NCI-H187 (cell line): ENCODE data around the gene NEK1.
"Not testable (repeated sequence)": the region's sequence is repeated elsewhere in the genome, so short reads cannot be mapped to it uniquely, and the experiment has no call there.

Experiments
- DNase-seq, 2 experiments: peaks; one replicate each; lab custom pipeline; 2025; lab: John Stamatoyannopoulos, UW

NEK1 gene

DNA sequence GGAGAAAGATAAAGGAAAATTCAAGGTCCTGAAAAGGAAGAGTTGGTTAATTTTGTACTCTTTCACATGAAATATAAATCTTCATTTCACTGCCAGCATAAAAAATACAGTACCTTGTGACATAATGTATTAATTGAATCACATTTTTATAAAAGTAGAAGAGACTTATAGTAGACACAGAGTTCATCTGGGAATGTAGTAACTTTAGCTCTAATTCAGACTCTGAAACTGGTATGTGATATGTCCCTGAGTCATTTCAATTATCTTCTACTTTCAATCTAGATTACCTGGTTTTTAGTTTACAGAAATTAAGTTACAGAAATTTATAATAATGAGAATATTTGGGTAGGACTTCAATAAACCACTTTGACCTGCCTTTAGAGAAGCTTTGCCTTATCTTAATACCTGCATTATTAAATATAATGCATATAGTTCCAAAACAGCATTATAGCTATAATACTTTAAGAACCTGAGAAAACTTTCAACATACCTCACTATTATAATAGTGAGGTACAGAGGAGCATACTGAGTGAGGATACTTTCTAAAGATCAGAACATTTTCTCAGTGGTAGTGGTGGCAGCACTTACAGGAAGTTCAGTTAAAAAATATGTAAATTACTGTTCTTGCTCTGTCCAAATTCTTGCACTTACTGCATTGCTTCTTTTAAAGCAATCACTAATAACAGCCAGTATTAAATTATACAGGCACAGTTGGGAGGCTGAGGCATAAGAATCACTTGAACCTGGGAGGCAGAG is 11.2 kb downstream of the NEK1 start:
- DNase-seq = no peak

DNA sequence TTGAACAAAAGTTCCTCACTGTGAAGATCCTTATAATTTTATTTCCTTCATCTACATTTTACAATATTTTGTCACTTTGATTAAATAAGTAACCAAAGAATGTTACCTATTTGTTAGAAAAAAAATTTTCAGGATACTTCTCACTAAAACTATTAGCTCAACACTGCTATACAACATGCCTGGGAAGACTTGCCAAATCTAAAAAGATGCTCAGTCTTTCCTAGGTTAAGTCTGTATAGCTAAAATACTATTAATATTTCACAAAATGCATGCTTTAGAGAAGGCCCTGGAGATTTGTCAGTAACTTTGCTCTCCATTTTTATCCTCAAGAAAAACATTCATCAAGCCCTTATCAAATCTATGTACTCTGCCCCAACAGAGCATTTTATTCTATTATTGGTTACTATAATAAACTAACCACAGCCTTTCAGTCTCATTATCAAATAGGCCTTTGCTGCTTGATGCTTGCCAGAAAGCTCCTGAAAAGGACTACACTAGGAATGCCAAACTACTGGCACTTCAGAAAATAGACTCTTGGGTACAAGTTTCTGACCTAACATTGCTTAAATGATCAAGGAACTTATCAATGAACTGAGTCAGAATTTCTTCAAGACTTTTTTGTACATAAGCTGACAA is 17.7 kb downstream of the NEK1 start:
- DNase-seq = no peak

DNA sequence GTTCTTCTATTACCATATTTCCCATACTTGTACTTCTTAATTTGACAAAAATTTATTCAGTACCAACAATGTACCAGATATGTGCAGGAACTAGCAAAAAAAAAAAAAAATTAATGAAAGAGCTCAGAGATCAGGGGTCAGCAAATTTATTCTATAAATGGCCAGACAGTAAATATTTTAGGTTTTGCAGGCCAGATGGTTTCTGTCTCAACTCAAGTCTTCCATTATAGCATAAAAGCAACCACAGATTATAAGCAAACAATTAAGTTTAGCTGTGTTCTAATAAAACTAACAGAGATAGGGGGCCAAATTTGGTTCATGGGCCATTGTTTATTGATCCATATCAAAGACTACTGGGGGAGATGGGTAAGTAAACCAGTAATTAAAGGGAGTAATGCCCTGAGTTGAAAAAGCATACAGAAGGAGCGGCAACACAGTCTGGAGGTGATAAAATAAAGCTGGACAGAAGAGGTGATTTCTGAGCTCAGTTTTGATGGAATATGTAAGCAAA is 19.3 kb downstream of the NEK1 start:
- DNase-seq = no peak

- DNase-seq = no peak
These were observed 28.8 kb downstream of the NEK1 start for GRCh38 chr4:169583563-169583962.

DNA sequence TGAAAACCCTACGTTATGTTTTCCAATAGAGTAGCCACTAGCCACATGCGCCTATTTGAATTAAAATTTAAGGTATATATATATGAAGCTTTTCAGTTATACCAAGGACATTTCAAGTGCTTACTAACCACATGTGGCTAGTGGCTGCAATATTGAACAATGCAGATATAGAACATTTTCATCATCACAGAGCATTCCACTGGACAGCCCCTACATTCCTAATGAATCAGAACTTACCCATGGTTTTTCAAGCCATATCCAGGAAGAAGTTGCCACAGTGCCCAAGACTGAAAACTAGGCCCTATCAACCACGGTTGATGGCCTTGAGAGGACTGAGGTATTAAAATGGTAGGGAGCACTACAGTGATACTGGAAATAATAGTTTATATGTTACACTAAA is 29.7 kb downstream of the NEK1 start:
- DNase-seq = no peak

- no peak for DNase-seq
These were observed 30.2 kb downstream of the NEK1 start for GRCh38 chr4:169582203-169582602.

DNA sequence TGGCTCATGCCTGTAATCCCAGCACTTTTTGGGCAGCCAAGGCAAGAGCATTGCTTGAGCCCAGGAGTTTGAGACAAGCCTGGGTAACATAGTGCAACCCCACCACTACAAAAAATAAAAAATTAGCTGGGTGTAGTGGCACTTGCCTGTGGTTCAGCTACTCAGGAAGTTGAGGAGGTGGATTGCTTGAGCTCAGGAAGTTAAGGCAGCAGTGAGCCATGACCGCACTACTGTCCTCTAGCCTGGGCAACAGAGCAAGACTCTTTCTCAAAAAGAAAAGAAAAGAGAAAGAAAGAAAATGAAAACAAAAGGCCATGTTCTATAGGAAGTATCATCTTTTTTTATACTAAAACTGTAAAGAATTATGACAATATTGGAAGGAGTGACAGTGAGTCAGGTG is 38.5 kb downstream of the NEK1 start:
- DNase-seq = no peak

DNA sequence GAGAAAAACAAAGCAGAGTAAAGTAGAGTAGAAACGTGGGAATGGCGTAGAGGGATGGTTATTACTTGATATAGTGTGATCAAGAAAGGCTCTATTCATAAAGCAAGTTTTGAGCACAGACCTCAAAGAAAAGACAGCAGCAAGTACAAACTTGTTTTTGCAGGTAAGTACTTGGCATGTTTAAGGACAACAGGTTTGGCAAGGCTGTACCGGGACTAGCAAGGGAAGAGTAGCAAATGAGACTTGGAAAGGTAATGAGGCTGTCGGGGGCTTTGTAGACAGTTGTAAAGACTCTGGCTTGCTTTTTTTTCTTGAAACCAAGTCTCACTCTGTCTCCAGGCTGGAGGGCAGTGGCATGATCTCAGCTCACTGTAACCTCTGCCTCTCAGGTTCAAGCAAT is 40.9 kb downstream of the NEK1 start:
- no peak for DNase-seq

DNA sequence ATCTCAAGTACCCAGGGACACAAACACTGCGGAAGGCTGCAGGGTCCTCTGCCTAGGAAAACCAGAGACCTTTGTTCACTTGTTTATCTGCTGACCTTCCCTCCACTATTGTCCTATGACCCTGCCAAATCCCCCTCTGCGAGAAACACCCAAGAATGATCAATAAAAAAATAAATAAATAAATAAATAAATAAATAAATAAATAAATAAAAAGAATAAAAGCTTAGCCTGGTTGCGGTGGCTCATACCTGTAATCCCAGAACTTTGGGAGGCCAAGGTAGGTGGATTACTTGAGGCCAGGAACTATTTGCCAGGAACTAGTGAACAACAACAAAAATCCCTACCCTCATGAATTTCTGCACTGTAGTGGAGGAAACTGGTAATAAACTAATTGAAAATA is 41.4 kb downstream of the NEK1 start:
- DNase-seq = not testable (repeated sequence)

DNA sequence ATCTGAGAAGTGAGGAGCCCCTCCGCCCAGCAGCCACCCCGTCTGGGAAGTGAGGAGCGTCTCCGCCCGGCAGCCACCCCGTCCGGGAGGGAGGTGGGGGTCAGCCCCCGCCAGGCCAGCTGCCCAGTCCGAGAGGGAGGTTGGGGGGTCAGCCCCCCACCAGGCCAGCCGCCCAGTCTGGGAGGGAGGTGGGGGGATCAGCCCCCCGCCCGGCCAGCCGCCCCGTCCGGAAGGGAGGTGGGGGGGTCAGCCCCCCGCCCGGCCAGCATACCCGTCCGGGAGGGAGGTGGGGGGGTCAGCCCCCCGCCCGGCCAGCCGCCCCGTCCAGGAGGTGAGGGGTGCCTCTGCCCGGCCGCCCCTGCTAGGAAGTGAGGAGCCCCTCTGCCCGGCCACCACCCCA is 42.1 kb downstream of the NEK1 start:
- not testable (repeated sequence) for DNase-seq

- DNase-seq = not testable (repeated sequence)
These were observed 43.2 kb downstream of the NEK1 start for GRCh38 chr4:169569188-169569587.

GRCh38 chr4:169567916-169568315 is 44.5 kb downstream of the NEK1 start:
- DNase-seq = no peak

DNA sequence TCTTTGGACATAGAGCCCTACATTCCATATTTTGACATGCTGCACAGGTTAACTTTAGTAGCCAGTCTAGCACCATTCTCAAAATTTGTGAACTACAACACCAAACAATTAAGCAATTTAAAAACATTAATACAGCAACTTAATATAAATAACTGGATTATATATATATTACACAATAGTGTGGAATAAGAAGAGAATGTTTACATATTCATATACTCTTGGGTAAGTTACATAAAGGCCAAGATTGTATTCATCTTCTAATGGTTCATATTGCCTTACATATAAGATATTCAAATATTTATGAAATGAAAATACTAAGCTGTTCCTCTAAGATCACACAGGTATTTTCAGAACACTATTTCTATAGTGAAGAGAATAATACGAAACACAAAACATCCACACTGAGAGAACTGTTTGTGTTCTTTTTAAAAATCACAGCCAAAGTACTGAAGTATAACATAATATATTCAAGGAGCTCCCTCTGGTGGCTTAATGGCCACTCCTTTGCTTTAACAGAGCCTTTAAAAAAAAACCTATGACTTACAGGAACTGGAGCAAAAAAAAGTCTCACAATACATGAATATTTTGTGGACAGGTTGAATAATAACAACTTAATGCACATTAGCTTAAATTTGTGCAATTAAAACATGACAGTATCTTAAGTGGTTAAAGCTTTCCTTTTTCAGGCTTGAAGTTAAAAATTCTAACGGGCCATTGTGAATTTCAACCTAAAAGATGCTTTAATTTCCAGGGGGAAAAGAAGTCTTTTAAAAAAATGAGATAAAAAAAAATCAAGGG is 46.2 kb downstream of the NEK1 start:
- DNase-seq = no peak

DNA sequence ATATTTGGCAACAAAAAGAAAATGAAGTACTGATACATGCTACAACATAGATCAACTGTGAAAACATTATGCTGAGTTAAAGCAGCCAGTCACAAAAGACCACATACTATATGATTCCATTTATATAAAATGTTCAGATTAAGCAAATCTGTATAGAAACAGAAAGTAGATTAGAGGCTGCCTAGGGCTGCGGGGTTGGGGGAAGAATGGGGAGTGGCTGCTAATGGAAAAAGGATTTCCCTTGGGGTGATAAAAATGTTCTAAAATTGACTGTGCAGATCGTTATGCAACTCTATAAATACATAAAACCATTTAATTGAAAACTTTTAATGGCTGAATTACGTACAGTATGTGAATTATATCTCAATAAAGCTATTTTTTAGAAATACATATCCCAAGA is 46.8 kb downstream of the NEK1 start:
- no peak for DNase-seq

- DNase-seq = no peak
These were observed 55.2 kb downstream of the NEK1 start for GRCh38 chr4:169557061-169557636.

GRCh38 chr4:169546548-169546947 is 65.8 kb downstream of the NEK1 start:
- DNase-seq = not testable (repeated sequence)

DNA sequence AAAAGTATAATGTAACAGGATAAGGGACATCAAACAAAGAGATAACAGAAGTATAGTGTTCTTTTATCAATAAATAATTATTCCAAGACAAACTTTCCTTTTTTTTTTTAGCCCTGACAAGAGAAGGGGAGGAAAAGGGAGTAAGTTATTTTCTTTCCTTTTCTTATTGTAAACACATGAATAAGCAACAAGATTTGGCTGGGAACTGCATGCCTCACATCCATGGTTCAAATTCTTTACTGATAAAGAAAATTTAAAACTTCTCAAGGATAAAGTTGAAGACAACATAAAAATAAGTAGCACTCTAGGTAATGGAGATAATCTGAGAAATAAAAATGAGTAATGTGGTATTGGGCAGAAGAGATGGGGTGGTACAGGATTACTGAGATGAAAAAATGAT is 71.6 kb downstream of the NEK1 start:
- no peak for DNase-seq

GRCh38 chr4:169530048-169530447 is 82.3 kb downstream of the NEK1 start:
- DNase-seq = no peak

DNA sequence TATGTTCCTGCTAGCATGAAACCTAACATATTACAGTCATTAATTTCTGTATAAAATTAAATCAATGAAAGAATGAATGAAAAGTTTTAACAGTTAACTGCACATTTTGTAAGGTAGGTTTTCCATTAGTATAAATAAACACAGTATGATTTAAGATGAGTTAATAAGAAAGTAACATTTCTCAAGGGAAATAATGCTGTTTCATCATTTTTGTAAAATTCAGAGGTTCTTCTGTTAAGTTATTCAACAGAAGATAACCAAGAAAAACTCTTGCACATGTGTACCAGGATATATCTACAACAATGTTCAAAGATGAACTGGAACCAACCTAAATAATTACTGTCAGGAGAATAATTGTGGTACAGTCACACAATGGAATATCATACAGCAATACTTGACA is 88.6 kb downstream of the NEK1 start:
- DNase-seq = no peak

- DNase-seq = no peak
These were observed 101.8 kb downstream of the NEK1 start for GRCh38 chr4:169510617-169511016.

DNA sequence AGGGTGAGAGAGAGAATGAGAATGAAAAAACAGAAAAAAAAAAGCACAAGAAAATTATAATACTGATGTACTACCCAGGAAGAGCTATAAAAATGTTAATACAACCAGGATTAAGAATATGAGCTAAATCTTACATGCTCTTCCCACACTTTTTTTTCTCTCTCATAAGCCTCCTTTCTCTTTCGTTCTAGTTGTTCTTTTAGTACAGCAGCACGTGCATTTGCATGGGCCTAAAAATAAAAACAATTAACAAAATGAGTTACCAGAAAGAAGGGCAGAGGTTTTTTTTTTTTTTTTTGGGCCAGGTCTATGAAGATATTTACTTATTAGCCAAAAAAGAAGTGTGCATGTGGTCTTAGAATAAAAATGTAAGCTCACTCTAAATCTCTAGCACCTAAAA is 105.5 kb downstream of the NEK1 start:
- DNase-seq = no peak

GRCh38 chr4:169499907-169500306 is 112.5 kb downstream of the NEK1 start:
- not testable (repeated sequence) for DNase-seq
